Esophagus (tissue), 2 donors: ENCODE results near the gene UCP3. TPM values are rescaled to one million over a fixed set of nuclear protein-coding genes. Genes with fewer than 3 reads are reported as not detected.
A peak's percentile ranks its signal among the peaks of the same experiment; 100 is the strongest.
"Not testable (repeated sequence)": the region's sequence is repeated elsewhere in the genome, so short reads cannot be mapped to it uniquely, and the experiment has no call there.

Experiments
- H3K27ac ChIP-seq, 2 donors: one replicate each; pipeline ENCODE4 v1.5.1; 2013; ENCODE audit warnings: low read depth in 2 of 2, mild to moderate bottlenecking in 2 of 2, inconsistent platforms in 1 of 2, low read length in 1 of 2, moderate library complexity in 1 of 2
- H3K27me3 ChIP-seq, 2 donors: one replicate each; pipeline ENCODE4 v1.6.1; 2013; ENCODE audit warnings: low read length in 2 of 2, control low read depth in 1 of 2, mild to moderate bottlenecking in 1 of 2; ENCODE audit not compliant: insufficient read depth in 2 of 2, control insufficient read depth in 1 of 2
- H3K36me3 ChIP-seq, 2 donors: one replicate each; pipeline ENCODE4 v1.6.1; 2013; ENCODE audit warnings: low read length in 1 of 2; ENCODE audit not compliant: control insufficient read depth in 2 of 2, insufficient read depth in 2 of 2
- H3K4me1 ChIP-seq, 2 donors: one replicate each; pipeline ENCODE4 v1.6.1; 2013; ENCODE audit warnings: low read length in 1 of 2; ENCODE audit not compliant: control insufficient read depth in 2 of 2, insufficient read depth in 2 of 2
- H3K4me3 ChIP-seq, 2 donors: one replicate each; pipeline ENCODE4 v1.5.1; 2013; ENCODE audit warnings: low read length in 2 of 2, mild to moderate bottlenecking in 2 of 2, low read depth in 1 of 2, moderate library complexity in 1 of 2
- H3K9me3 ChIP-seq, 2 donors: one replicate each; pipeline ENCODE4 v1.6.1; 2013; ENCODE audit warnings: mild to moderate bottlenecking in 2 of 2, low read depth in 1 of 2, low read length in 1 of 2, moderate library complexity in 1 of 2; ENCODE audit not compliant: control insufficient read depth in 2 of 2, insufficient read depth in 1 of 2
- WGBS, 2 donors: extraction: QIAGEN DNeasy Blood & Tissue Kit; methylation state at CpG; one replicate each; pipeline ENCODE4 v1.1.7; 2013; 5-methylcytosine and 5-hydroxymethylcytosine counted together
- polyA plus RNA-seq, 2 donors: library from polyadenylated mRNA; stranded (reverse); fragments of 200-250 nt; gene quantifications; one replicate each; pipeline ENCODE4 v1.2.3, GENCODE V29; 2013
- donor health status: healthy with polysubstance abuse.
- donor health status: Bipolar disorder and iron deficiency.

The UCP3 gene
- polyA plus RNA-seq, 2 donors = 0.41 to 1.4 TPM

- no peak overlapping the region for H3K27ac ChIP-seq
- 82% methylated on average over 6 of the region's 6 CpGs for WGBS, 2 donors
- no peaks in the 10 kb centered on the region for H3K9me3 ChIP-seq
- H3K4me3 ChIP-seq = no peak overlapping the region
- H3K27me3 ChIP-seq = no peaks in the 10 kb centered on the region
- no peaks in the 10 kb centered on the region for H3K36me3 ChIP-seq
- H3K4me1 ChIP-seq = no peaks in the 10 kb centered on the region
These were observed 17.3 kb downstream of the UCP3 start for GRCh38 chr11:73991471-73992006.

- Histone ChIP-seq H3K36me3 (no peaks in the 10 kb centered on the region), H3K9me3 (no peaks in the 10 kb centered on the region), H3K27ac (no peak overlapping the region), H3K27me3 (no peaks in the 10 kb centered on the region), H3K4me1 (no peaks in the 10 kb centered on the region), H3K4me3 (no peak overlapping the region)
- 79 to 83% methylated on average over 2 of the region's 2 CpGs for WGBS, 2 donors
These were observed 18.2 kb downstream of the UCP3 start for GRCh38 chr11:73990730-73991129.

- Histone ChIP-seq H3K4me3 (no peak overlapping the region), H3K36me3 (no peaks in the 10 kb centered on the region), H3K9me3 (no peaks in the 10 kb centered on the region), H3K27me3 (no peaks in the 10 kb centered on the region), H3K27ac (no peak overlapping the region), H3K4me1 (no peaks in the 10 kb centered on the region)
- 94% methylated on average over 6 of the region's 6 CpGs for WGBS, 2 donors
These were observed 19.7 kb downstream of the UCP3 start for GRCh38 chr11:73989156-73989555.

GRCh38 chr11:73988227-73988626, 20.7 kb downstream of the UCP3 start:
- Histone ChIP-seq H3K27me3 (no peaks in the 10 kb centered on the region), H3K4me3 (no peak overlapping the region), H3K27ac (no peak overlapping the region), H3K9me3 (no peaks in the 10 kb centered on the region), H3K4me1 (no peaks in the 10 kb centered on the region), H3K36me3 (no peaks in the 10 kb centered on the region)
- 85 to 90% methylated on average over 7 of the region's 7 CpGs for whole genome bisulfite sequencing, 2 donors

- H3K36me3 ChIP-seq, H3K4me1 ChIP-seq, H3K27me3 ChIP-seq, H3K9me3 ChIP-seq, H3K4me3 ChIP-seq, H3K27ac ChIP-seq: not testable (repeated sequence)
- WGBS, 2 donors = 91 to 96% methylated on average over 4 of the region's 4 CpGs
These were observed 23.2 kb downstream of the UCP3 start for GRCh38 chr11:73985661-73986060.

GRCh38 chr11:73983741-73984538, 24.9 kb downstream of the UCP3 start:
- Histone ChIP-seq H3K4me1 (no peaks in the 10 kb centered on the region), H3K9me3 (no peaks in the 10 kb centered on the region), H3K4me3 (peak overlapping the region; percentile 49 to 53), H3K27ac (peak overlapping the region; percentile 11 to 93), H3K36me3 (no peaks in the 10 kb centered on the region), H3K27me3 (no peaks in the 10 kb centered on the region)
- WGBS, 2 donors = 51 to 55% methylated on average over 18 of the region's 18 CpGs

GRCh38 chr11:73982990-73983740, 25.7 kb downstream of the UCP3 start:
- Histone ChIP-seq H3K9me3 (no peaks in the 10 kb centered on the region), H3K27me3 (no peaks in the 10 kb centered on the region), H3K36me3 (no peaks in the 10 kb centered on the region), H3K4me1 (no peaks in the 10 kb centered on the region), H3K4me3 (peak overlapping the region; percentile 49 to 53), H3K27ac (peak overlapping the region; percentile 90 to 93)
- 0 to 1% methylated on average over 52 to 56 of the region's 56 CpGs for WGBS, 2 donors

GRCh38 chr11:73982595-73982989, 26.3 kb downstream of the UCP3 start, which contains the start of gene UCP2:
Gene UCP2 (minus strand): TSS chr11:73982843. CDS start chr11:73978378, 4,465 bp downstream.
- Histone ChIP-seq H3K27me3 (no peaks in the 10 kb centered on the region), H3K36me3 (no peaks in the 10 kb centered on the region), H3K4me3 (peak within 1 kb of the TSS; percentile 49 to 53), H3K27ac (peak within 1 kb of the TSS; percentile 90 to 93), H3K9me3 (no peaks in the 10 kb centered on the region), H3K4me1 (no peaks in the 10 kb centered on the region)
- 2 to 3% methylated on average over 28 to 43 of the region's 43 CpGs for WGBS, 2 donors

- Histone ChIP-seq H3K27ac (no peak overlapping the region), H3K27me3 (no peaks in the 10 kb centered on the region), H3K36me3 (no peaks in the 10 kb centered on the region), H3K4me3 (peak overlapping the region; percentile 49 to 53), H3K9me3 (no peaks in the 10 kb centered on the region), H3K4me1 (no peaks in the 10 kb centered on the region)
- 65 to 78% methylated on average over 12 to 13 of the region's 13 CpGs for WGBS, 2 donors
These were observed 27.7 kb downstream of the UCP3 start for GRCh38 chr11:73981051-73981805.
